ENCODE results near the gene ABRAXAS1. TPM values are rescaled to one million over a fixed set of nuclear protein-coding genes. Genes with fewer than 3 reads are reported as not detected.
A peak's percentile ranks its signal among the peaks of the same experiment; 100 is the strongest.

The ABRAXAS1 gene
- total and polyA plus RNA-seq, 2 of the 13 experiments (the other 11 are each of a cell fraction or from before 2014, with no cell fraction given): 14.1 to 14.7 TPM

- 0 out of 2 replicates have a peak, but pooled peaks have one; percentile 79 for TF ChIP-seq SMAD1 (CRISPR knock-in tag; IDR thresholded peaks at IDR 0.05; ENCODE audit: borderline replicate concordance, low read depth)
- no peak for TF ChIP-seq ZBED4 (CRISPR knock-in tag; IDR thresholded peaks at IDR 0.05; ENCODE audit: borderline replicate concordance)
- TF ChIP-seq HOXA5 (CRISPR knock-in tag; IDR thresholded peaks at IDR 0.05): peak; percentile 70; the same call in 1 of the 2 replicates
- peak; percentile 80; the same call in 1 of the 2 replicates for TF ChIP-seq ZNF430 (CRISPR knock-in tag; IDR thresholded peaks at IDR 0.05)
- no peak for TF ChIP-seq ZNF282 (IDR thresholded peaks at IDR 0.05; ENCODE audit: partially characterized antibody)
- TF ChIP-seq YY1 (IDR thresholded peaks at IDR 0.05; ENCODE audit: insufficient read depth, insufficient replicate concordance, low read depth, low read length): no peak
- TF ChIP-seq MTA1 (CRISPR knock-in tag; IDR thresholded peaks at IDR 0.05; ENCODE audit: borderline replicate concordance): peak; percentile 75; the same call in 1 of the 2 replicates
- TF ChIP-seq THAP11 (CRISPR knock-in tag; IDR thresholded peaks at IDR 0.05): peak; percentile 80
- no peak for TF ChIP-seq CC2D1A (CRISPR knock-in tag; IDR thresholded peaks at IDR 0.05)
- TF ChIP-seq NAIF1 (CRISPR knock-in tag; IDR thresholded peaks at IDR 0.05; ENCODE audit: borderline replicate concordance): peak; percentile 29; the same call in 1 of the 2 replicates
- no peak for TF ChIP-seq SP140L (CRISPR knock-in tag; IDR thresholded peaks at IDR 0.05; ENCODE audit: borderline replicate concordance)
- no peak for TF ChIP-seq BCLAF1 (IDR thresholded peaks at IDR 0.05)
- peak; percentile 80; the same call in 1 of the 2 replicates for TF ChIP-seq ZFYVE20 (CRISPR knock-in tag; IDR thresholded peaks at IDR 0.05; ENCODE audit: borderline replicate concordance, low read depth)
- TF ChIP-seq ZNF512B (CRISPR knock-in tag; IDR thresholded peaks at IDR 0.05; ENCODE audit: borderline replicate concordance): no peak
- no peak for TF ChIP-seq ZFP62 (CRISPR knock-in tag; IDR thresholded peaks at IDR 0.05)
- TF ChIP-seq IRF9 (CRISPR knock-in tag; IDR thresholded peaks at IDR 0.05; ENCODE audit: borderline replicate concordance): peak; percentile 79; the same call in 1 of the 2 replicates
- 0 out of 2 replicates have a peak, but pooled peaks have one; percentile 64 for TF ChIP-seq ZNF672 (CRISPR knock-in tag; IDR thresholded peaks at IDR 0.05)
Measured at GRCh38 chr4:83484500-83485461, at the start of gene ABRAXAS1 (continued).

Measured in HepG2 (cell line).